Left lobe of liver (tissue), 2 donors: ENCODE results near the gene STARD8. TPM values are rescaled to one million over a fixed set of nuclear protein-coding genes. Genes with fewer than 3 reads are reported as not detected.

Experiments
- ATAC-seq: fragments of 200-7000 bp; cut with Tn5 transposase; one replicate; pipeline ENCODE4 v1.9.1; 2020; ENCODE audit warnings: mild to moderate bottlenecking, moderate library complexity
- DNase-seq: peaks from one replicate; pipeline ENCODE4 v3.0.0-alpha.2; 2020; ENCODE audit warnings: low spot score
- total RNA-seq: library from RNA; stranded (reverse); gene quantifications from one replicate; pipeline ENCODE4 v1.2.1, GENCODE V29; 2021
- donor health status: DM: no; HTN: no; CAD: no; lungs with moderate emphysema.
- donor health status: DM: no; HTN: yes; CAD: no.

STARD8 gene
- total RNA-seq, 1 donor from 2014 or later = 10.6 TPM

DNA sequence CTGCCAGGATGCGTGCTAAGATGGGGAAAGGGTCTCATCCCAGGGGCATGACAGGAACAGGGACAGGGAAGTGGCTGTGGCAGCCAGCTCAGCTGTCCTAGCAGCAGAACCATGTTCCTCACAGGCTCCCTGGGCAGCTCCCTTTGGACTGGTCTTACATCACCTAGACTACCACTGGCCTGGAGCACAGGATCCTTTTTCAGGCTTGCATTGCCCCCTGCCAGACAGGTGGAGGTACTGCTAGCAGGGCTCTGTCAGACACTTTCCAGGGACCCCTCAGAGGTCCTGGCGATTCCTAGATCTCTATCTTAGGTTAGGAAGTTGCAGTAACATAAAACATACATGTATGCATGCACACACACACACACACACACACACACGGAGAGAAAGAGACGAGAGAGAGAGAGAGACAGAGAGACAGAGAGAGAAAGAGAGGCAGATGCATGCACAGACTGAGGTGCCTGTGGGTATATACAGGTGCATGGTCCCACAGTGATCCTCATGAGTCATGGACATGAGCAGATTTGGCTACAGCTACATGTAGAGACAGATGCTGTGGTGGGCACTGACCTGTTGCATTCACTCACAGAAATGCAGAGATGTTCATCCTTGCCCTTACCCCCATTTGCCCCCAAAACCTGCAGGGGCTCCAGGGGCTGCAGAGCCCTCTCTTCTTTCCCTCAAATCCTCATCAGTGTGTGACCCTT is 63.6 kb downstream of the STARD8 start:
- ATAC-seq (peak; percentile 93), DNase-seq (no peak)

DNA sequence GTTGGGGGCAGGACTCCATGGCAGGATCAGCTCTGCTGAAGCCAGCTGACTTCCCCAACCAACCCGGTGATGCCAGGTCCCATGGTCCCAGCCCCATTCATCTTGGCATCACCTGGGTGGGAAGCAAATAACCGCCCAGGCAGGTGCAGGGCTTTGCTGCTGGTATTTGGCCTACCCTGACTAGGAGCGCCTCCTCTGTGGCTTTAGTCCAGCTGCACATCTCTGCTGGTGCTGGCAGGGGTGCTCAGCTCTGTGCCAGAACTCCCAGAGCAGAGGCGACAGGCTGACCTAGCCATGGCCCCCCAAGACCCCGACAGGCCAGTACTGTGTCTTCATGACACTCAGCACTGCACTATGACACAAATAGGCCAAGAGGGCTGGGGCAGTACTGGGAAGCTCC is 64.4 kb downstream of the STARD8 start:
- no peak for DNase-seq
- no peak for ATAC-seq

GRCh38 chrX:68714856-68715255 is 67.4 kb downstream of the STARD8 start:
- no peak for ATAC-seq
- DNase-seq = no peak

DNA sequence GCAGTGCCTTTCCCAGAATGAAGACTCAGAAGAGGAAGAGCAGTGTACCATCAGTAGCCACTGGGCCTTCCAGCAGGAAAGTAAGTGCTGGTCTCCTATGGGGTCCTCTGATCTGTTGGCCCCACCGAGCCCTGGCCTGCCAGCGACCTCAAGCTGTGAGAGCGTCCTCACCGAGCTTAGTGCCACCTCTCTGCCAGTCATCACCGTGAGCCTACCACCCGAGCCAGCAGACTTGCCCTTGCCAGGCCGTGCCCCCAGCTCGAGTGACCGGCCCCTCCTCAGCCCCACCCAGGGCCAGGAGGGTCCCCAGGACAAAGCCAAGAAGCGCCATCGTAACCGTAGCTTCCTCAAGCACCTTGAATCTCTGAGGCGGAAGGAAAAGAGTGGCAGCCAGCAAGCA is 69.7 kb downstream of the STARD8 start:
- DNase-seq (no peak), ATAC-seq (no peak)

DNA sequence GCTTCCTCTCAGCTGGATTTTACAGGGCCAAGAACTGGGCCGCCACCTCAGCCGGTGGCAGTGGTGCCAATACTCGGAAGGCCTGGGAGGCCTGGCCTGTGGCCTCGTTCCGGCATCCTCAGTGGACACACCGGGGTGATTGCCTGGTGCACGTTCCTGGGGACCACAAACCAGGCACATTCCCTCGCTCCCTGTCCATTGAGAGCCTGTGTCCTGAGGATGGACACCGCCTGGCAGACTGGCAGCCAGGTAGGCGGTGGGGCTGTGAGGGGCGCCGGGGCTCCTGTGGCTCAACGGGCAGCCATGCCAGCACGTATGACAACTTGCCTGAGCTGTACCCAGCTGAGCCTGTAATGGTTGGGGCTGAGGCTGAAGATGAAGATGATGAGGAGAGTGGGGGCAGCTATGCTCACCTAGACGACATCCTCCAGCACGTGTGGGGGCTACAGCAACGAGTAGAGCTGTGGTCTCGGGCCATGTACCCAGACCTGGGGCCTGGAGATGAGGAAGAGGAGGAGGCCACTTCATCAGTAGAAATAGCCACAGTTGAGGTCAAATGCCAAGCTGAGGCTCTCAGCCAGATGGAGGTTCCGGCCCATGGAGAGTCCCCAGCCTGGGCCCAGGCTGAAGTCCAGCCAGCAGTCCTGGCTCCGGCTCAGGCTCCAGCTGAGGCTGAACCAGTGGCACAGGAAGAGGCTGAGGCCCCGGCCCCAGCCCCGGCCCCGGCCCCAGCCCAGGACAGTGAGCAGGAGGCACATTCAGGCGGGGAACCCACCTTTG is 70.4 kb downstream of the STARD8 start:
- DNase-seq = no peak
- ATAC-seq = no peak

DNA sequence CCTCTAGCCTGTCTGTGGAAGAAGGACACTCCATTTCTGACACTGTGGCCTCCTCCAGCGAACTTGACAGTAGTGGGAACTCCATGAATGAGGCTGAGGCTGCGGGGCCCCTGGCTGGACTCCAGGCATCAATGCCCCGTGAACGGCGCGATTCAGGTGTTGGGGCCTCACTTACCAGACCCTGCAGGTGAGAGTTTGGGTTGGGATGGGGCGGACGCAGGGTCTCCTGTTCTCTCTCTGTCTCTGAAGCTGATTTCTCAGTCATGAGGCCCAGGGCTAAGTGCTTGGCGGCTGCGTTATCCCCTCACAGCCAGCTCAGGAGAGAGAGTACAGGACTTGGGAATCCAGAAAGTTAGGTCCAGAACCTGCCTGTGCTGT is 71.0 kb downstream of the STARD8 start:
- no peak for DNase-seq
- no peak for ATAC-seq

DNA sequence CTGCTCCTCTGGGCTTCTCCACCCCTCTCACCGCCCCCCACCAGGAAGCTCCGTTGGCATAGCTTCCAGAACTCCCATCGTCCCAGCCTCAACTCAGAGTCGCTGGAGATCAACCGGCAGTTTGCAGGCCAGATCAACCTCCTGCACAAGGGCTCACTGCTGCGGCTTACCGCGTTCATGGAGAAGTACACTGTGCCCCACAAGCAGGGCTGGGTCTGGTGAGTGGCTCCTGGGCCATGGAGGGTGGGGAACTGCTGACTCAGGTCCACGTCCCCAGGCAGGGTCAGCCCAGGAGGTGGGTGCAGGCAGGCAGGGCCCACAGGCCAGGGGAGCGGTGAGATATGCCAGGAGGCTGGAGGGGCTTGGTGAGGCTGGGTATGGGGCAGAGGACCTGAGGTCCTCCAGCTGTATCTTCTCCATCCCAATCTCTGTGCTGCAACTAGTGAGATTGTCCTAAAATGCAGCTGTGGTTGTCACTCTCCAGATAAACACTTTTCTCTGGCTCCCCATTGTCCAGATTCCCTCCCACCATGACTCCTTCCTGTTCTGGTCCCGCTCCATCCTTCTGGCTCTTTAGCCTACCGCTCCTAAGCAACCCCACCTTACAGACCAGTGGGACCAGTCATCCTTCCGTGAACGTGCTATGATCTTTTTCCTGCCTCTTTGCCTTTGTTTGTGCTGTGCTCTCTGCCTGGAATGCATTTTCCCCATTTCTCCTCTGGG is 71.9 kb downstream of the STARD8 start:
- DNase-seq (peak; percentile 7), ATAC-seq (no peak)

- DNase-seq (peak; percentile 16), ATAC-seq (peak; percentile 50)
Observed at GRCh38 chrX:68719904-68720614, 72.6 kb downstream of the STARD8 start.

DNA sequence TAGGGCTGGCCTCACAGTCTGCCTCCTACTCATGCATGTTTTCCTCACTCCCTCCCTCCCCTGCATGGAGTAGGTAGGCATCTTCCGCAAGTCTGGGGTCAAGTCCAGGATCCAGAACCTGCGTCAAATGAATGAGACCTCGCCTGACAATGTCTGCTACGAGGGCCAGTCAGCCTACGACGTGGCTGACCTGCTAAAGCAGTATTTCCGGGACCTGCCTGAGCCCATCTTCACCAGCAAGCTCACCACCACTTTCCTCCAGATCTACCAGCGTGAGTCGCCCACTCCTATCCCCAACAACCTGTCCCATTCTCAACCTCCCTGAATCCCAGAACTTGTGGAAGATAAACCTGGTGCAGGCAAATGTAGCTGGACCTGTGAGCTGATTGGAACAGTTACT is 73.4 kb downstream of the STARD8 start:
- DNase-seq (no peak), ATAC-seq (no peak)

- no peak for ATAC-seq
- no peak for DNase-seq
Observed at GRCh38 chrX:68721546-68721945, 74.1 kb downstream of the STARD8 start.

GRCh38 chrX:68721991-68722860 is 74.8 kb downstream of the STARD8 start:
- no peak for ATAC-seq
- DNase-seq = no peak

- ATAC-seq (no peak), DNase-seq (no peak)
Observed at GRCh38 chrX:68723491-68724155, 76.2 kb downstream of the STARD8 start.

DNA sequence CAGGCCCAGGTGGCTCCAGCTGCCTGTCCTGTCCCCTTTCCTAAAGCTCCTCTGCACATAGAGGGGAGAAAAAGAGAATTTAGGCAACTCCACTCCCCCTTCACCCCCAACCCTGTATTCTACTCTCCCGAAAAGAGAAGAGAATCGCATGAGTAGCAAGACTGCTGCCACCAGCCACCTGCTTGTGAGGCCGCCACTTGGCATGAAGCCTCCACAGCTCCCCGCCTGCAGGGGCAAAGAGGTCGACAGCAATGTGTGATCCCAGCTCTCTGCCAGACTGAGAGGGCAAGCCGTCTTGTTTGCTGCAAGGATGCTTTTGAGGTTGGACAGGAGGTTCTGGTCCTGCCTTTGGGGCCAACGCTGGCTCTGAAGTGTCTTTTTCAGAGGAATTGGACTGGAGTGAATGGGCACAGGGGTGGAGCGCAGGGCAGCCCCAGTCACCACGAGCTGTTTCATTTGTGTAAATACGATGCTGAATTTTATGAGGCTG is 77.1 kb downstream of the STARD8 start:
- DNase-seq = no peak

DNA sequence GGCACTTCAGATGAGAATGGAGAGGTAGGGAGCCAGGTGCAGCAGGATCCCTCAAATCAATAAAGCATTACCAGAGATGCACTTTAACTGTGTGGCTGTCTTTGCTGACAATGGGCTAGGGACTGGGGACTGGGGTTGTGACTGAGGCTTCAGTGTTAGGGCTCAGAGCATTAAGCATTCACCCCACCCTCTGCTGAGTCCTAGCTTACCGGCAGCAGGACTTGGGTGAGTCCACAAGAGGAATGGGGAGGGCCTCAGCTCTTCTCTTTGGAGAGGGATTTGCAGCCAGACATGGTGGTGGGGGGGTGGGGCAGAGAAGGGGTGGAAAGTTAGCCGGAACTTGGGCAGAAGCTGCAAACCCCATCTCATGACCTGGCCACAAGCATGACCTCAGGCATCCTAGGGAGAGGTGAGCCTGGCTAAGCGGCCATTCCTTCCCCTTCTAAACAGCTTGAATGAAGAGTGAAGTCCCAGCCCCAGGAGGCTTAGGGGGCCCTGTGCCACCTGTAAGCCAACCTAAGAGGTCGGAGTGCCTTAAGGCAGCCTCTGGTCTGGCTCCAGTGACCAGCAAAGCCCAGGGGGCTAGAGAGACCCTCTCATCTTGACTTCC is 78.4 kb downstream of the STARD8 start:
- ATAC-seq (no peak), DNase-seq (no peak)

More for the DNA sequence above, 77.1 kb downstream of the STARD8 start:
- no peak for ATAC-seq

GRCh38 chrX:68726366-68726765 is 78.9 kb downstream of the STARD8 start:
- ATAC-seq (no peak), DNase-seq (no peak)

GRCh38 chrX:68727696-68728095 is 80.2 kb downstream of the STARD8 start:
- no peak for DNase-seq
- no peak for ATAC-seq

DNA sequence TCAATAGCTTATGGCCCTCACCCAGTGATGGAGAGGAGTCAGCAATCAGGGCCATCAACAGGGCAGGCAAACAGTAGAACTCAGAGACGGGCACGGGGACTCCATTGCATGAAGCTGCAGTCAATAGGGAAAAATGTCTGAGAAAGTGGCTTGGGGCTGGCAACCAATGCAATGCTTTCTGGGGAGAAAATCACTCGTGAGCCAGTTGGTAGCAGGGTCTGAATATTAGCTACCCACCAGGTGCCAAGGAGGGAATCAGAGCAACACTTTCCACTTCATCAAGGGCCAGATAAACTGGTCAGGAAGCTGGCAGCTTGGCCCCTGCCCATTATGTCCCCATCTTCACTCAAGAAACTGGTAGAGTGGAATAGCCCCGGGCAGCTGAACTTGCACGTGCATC is 80.7 kb downstream of the STARD8 start:
- DNase-seq = no peak
- no peak for ATAC-seq

GRCh38 chrX:68731254-68731653 is 83.8 kb downstream of the STARD8 start:
- DNase-seq (no peak), ATAC-seq (peak; percentile 55)

GRCh38 chrX:68732906-68733493 is 85.5 kb downstream of the STARD8 start:
- peak; percentile 62 for DNase-seq
- ATAC-seq = peak; percentile 96
